SK-N-MC (cell line): Measurements from ENCODE around the gene FAS.

Source experiments
- EZH2 ChIP-seq: fragments of 200-600 bp; sonication (generic); IDR thresholded peaks from one replicate; pipeline ENCODE4 v1.6.1; 2017; ENCODE audit warnings: antibody characterized with exemption
- POLR2AphosphoS5 ChIP-seq: IDR thresholded peaks from 2 replicates; pipeline ENCODE4 v1.6.1; 2012; ENCODE audit warnings: mild to moderate bottlenecking, low read depth, low read length, borderline replicate concordance

GRCh38 chr10:88963318-88963717, 27.3 kb upstream of the FAS start:
- TF ChIP-seq EZH2, result no peak
- no peak for TF ChIP-seq POLR2AphosphoS5
